Measurements from ENCODE around the gene PDZK1.

GRCh38 chr1:145705622-145706021, 1.5 kb downstream of the PDZK1 start:
- no peak for TF ChIP-seq CTCF (IDR thresholded peaks at IDR 0.05; ENCODE audit: low read depth, low read length)
- TF ChIP-seq MYC (IDR thresholded peaks at IDR 0.05; ENCODE audit: low read depth, low read length), result no peak
- TF ChIP-seq POLR2A (IDR thresholded peaks at IDR 0.05; ENCODE audit: extremely low read depth, insufficient read length), result no peak
- TF ChIP-seq MAX (IDR thresholded peaks at IDR 0.05; ENCODE audit: low read depth, low read length), result no peak

Data from NB4 (cell line).